Astrocyte of the cerebellum (primary cell): ENCODE measurements around the gene CBX1.

ENCODE experiments used
- DNase-seq: peaks from one replicate; pipeline ENCODE4 v3.0.0-alpha.2; 2011; ENCODE audit warnings: low read depth
- H3K4me3 ChIP-seq: 2 replicates; pipeline ENCODE4 v1.5.1; 2011; ENCODE audit warnings: mild to moderate bottlenecking, low read depth, low read length, moderate library complexity
- in situ Hi-C: cut with HindIII; loops from 2 replicates; pipeline ENCODE4 v1.10.0; 2017; ENCODE audit warnings: low sequenced_read_pairs
- TF ChIP-seq, protein P1 (sequence below): IDR thresholded peaks from 2 replicates; pipeline ENCODE4 v1.5.1; 2012; ENCODE audit warnings: low read length, low read depth, moderate library complexity, mild to moderate bottlenecking; ENCODE audit errors: missing control alignments

Gene CBX1

DNA sequence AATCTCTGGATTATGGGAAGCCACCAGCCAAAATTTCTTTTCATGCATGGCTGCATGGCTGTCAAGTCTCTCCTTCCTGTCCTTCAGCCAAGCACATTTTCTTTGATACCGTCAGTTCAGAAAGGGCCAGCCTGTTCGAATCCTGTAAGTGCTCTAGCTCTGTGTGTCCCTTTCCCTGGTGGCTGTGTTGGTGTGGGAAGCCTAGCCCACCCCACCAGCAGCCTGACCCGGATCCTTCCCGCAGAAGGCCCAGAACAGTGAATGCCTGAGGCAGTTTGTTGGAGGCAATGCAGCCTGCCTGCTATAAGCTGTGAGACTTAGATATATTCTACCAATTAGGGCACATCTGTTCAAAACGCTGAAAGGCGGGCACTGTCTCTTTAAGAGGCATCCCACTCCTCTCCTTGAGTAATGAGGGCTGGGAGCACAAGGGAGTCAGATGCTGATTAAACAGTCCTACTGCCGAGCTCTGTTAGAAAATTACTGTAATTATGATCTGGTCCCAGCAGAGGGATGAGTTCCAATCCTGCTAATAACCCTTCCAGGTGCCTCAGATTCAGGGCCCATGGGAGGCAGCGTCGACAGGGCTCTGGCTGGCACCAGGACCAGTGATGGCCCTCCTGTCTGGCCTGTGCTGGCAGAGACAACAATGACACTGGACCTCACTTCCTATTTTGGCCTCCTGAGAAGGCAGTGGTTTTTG is 24.7 kb upstream of the CBX1 start:
- in situ Hi-C loops = no loop called here
- TF ChIP-seq, protein P1, sequence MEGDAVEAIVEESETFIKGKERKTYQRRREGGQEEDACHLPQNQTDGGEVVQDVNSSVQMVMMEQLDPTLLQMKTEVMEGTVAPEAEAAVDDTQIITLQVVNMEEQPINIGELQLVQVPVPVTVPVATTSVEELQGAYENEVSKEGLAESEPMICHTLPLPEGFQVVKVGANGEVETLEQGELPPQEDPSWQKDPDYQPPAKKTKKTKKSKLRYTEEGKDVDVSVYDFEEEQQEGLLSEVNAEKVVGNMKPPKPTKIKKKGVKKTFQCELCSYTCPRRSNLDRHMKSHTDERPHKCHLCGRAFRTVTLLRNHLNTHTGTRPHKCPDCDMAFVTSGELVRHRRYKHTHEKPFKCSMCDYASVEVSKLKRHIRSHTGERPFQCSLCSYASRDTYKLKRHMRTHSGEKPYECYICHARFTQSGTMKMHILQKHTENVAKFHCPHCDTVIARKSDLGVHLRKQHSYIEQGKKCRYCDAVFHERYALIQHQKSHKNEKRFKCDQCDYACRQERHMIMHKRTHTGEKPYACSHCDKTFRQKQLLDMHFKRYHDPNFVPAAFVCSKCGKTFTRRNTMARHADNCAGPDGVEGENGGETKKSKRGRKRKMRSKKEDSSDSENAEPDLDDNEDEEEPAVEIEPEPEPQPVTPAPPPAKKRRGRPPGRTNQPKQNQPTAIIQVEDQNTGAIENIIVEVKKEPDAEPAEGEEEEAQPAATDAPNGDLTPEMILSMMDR = no peak
- no peak overlapping the region for H3K4me3 ChIP-seq
- DNase-seq = no peak

DNA sequence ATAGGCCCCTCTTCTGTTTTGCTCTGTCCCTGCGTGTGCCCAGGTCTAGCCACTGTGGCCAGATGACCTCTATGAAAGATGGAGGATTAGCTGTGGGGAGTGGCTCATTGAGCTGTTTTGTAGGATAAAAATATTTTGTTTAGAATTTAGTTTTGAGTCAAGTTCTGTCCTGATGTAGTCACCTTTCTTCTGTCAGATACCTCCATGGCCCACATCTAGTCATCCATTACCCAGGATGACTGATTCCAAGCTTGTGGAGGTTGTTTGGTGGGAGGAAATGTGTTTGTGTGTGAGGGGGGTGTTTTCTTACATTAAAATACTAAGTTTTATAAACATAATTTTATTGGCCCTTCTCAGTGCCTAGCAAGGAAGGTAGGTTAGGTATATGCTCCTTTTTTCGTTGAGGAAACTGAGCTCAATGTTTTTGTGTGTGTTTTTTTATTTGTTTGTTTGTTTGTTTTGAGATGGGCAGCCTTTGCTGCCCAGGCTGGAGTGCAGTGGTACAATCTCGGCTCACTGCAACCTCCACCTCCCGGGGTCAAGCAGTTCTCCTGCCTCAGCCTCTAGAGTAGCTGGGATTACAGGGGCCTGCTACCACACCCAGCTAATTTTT is 22.6 kb upstream of the CBX1 start:
- no peak overlapping the region for H3K4me3 ChIP-seq
- in situ Hi-C loops = no loop called here
- TF ChIP-seq, protein P1 = no peak
- no peak for DNase-seq

DNA sequence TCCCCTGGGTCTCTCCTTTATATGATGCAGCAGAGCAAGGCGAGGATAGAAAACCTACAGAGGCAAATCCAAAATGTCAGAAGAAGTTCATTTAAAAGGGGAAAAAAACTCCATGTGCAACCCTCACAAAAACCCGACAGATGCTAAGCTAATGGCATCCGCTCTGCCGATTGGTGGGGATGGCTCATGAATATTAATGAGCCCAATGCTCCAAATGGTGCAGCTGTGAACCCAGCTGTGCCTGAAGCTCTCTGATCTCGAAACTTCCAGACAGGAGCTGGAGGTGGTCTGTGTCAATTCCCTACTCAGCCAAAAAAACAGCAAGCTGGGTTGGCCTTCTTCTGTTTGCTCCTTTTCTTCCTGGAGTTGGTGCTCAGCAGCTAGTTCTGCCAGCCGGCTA is 21.8 kb upstream of the CBX1 start:
- TF ChIP-seq, protein P1 = no peak
- DNase-seq = no peak
- in situ Hi-C loops = no loop called here
- H3K4me3 ChIP-seq = no peak overlapping the region

DNA sequence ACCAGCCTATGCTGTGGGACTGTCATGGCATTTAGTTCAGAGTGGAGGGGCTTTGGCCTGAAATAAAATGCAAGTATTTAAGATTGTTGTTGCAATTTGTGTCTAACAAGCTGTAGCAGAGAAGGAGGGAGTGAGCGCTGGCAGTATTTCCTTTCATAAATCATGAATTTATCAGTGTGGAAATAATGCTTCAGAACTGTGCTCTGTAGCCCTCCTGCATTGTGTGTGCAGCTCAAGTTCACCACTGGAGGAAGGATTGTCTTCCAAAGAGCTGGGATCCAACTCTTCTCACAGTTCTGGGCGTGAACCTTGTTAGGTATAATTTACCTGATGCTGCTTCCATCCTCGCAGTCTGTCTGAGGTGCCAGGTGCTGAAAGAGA is 21.4 kb upstream of the CBX1 start:
- in situ Hi-C loops = no loop called here
- no peak for DNase-seq
- no peak overlapping the region for H3K4me3 ChIP-seq
- TF ChIP-seq, protein P1 = no peak

DNA sequence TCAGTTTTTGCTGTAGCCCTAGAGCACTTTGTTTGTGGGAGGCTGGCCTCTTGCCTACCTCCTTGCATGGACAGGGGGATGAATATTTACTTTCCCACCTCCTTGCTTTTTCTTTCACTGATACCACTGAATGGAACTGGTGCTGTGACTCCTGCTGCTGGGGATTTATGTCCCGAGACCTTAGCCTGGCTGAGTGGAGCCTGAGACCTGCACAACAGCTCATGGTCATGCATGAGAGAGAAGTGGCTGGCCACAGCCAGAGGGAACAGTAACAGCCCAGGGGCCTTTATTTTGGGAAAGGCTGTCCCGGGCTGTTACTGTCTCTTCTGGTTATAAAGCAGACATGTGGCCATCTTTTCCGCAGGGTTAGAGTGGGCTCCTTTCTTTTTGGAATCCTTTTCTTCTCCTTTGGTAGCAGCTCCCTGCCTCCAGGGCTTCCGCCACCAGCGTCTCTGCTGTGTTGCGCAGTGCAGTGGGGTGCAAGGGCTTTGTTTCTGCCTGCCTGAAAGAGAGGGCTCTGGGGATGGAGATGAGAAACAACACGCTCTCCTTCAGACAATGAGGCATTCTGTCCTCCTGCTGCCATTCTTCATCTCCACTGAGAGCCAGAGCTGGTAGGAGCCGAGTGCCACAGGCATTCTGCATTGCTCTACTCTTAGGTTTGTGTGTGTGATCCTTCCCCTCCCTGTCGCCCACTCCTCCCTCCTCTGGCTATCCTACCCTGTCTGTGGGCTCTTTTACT is 20.8 kb upstream of the CBX1 start:
- TF ChIP-seq, protein P1 = no peak

DNA sequence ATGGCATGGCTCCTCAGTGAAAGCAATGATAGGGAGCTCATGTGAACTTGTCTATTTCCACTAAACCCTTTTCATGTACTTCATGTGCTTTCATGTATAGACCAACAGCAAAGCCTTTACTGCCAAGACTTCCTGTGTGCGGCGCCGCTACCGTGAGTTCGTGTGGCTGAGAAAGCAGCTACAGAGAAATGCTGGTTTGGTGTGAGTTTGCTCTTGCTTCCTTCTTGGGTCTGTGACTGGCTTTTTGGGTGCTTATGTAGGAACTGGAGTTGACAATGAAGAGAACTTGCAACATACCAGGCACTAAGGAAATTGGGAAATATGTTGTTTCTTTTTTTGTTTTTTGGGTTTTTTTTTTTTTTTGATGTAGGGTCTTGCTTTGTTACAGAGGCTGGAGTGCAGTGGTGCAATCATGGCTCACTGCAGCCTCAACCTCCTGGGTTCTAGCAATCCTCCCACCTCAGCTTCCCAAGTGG is 12.0 kb upstream of the CBX1 start:
- TF ChIP-seq, protein P1 = no peak
- H3K4me3 ChIP-seq = no peak overlapping the region
- no peak for DNase-seq
- in situ Hi-C loops = no loop called here

More for the DNA sequence above, 20.8 kb upstream of the CBX1 start:
- in situ Hi-C loops = no loop called here
- H3K4me3 ChIP-seq = no peak overlapping the region
- no peak for DNase-seq
